ENCODE data around the gene MBD1.

MBD1 gene

DNA sequence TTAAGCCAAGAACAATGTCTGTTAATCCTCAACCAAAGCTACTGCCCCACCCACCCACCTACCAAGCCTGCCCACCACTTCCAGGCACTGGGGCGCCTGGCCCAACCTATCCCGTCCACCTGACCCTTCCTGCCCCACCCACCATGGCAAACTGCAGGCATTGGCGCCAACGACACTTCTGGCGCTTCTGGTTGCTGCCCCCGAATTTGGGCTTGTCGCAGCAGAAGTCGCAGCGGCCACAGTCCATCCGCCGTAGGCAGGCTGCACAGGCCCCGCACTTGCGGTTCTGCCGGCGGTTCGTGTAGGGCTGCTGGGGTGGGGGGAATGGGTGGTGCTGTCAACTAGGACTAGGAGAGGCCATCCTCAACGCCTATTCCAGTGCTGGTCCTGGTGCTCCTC is 7.3 kb downstream of the MBD1 start:
- Histone ChIP-seq H3K9me2 (replicated peaks; ENCODE audit: insufficient read depth, low read length) (no peaks in the 10 kb centered on the region), H3K27ac (ENCODE audit: low read depth, low read length) (no peak overlapping the region), H3K4me2 (ENCODE audit: low read depth, low read length, poor library complexity, severe bottlenecking) (no peak overlapping the region), H3K36me3 (ENCODE audit: low read length) (peaks cover 18% of the 10 kb centered on the region; the same call in 1 of the 2 replicates), H3K9ac (ENCODE audit: low read length) (no peak overlapping the region), H2AFZ (ENCODE audit: low read depth, low read length, severe bottlenecking) (no peak overlapping the region), H3K9me3 (ENCODE audit: insufficient read depth, low read length) (no peaks in the 10 kb centered on the region), H4K20me1 (ENCODE audit: low read depth, low read length) (no peaks in the 10 kb centered on the region), H3K79me2 (ENCODE audit: insufficient read depth, low read length) (peaks cover 14% of the 10 kb centered on the region), H3F3A (ENCODE audit: insufficient read depth) (0 out of 2 replicates have a peak, but pooled peaks cover 3% of the 10 kb centered on the region), H3K27me3 (ENCODE audit: low read length) (no peaks in the 10 kb centered on the region), H3K4me3 (ENCODE audit: insufficient read depth, low read length, poor library complexity, severe bottlenecking) (no peak overlapping the region)
- TF ChIP-seq EZH2phosphoT487 (conservative IDR thresholded peaks at IDR 0.05; ENCODE audit: low read length) (no peak), CTCF (IDR thresholded peaks at IDR 0.05; ENCODE audit: insufficient read depth, low read length, poor library complexity, severe bottlenecking) (no peak)

GRCh38 chr18:50273203-50274043 is 7.9 kb downstream of the MBD1 start:
- no peak overlapping the region for H3K27ac ChIP-seq (ENCODE audit: low read depth, low read length)
- no peaks in the 10 kb centered on the region for H4K20me1 ChIP-seq (ENCODE audit: low read depth, low read length)
- peaks cover 5% of the 10 kb centered on the region; the same call in 1 of the 2 replicates for H3F3A ChIP-seq (ENCODE audit: insufficient read depth)
- no peak overlapping the region for H3K4me2 ChIP-seq (ENCODE audit: low read depth, low read length, poor library complexity, severe bottlenecking)
- no peak for TF ChIP-seq EZH2phosphoT487 (conservative IDR thresholded peaks at IDR 0.05; ENCODE audit: low read length)
- TF ChIP-seq CTCF (IDR thresholded peaks at IDR 0.05; ENCODE audit: insufficient read depth, low read length, poor library complexity, severe bottlenecking) = no peak
- no peak overlapping the region for H2AFZ ChIP-seq (ENCODE audit: low read depth, low read length, severe bottlenecking)
- no peaks in the 10 kb centered on the region for H3K27me3 ChIP-seq (ENCODE audit: low read length)
- H3K9me3 ChIP-seq (ENCODE audit: insufficient read depth, low read length) = no peaks in the 10 kb centered on the region
- H3K79me2 ChIP-seq (ENCODE audit: insufficient read depth, low read length) = peaks cover 8% of the 10 kb centered on the region
- no peak overlapping the region for H3K9ac ChIP-seq (ENCODE audit: low read length)
- H3K36me3 ChIP-seq (ENCODE audit: low read length) = peaks cover 18% of the 10 kb centered on the region; the same call in 1 of the 2 replicates
- no peak overlapping the region for H3K4me3 ChIP-seq (ENCODE audit: insufficient read depth, low read length, poor library complexity, severe bottlenecking)
- H3K9me2 ChIP-seq (replicated peaks; ENCODE audit: insufficient read depth, low read length) = no peaks in the 10 kb centered on the region

DNA sequence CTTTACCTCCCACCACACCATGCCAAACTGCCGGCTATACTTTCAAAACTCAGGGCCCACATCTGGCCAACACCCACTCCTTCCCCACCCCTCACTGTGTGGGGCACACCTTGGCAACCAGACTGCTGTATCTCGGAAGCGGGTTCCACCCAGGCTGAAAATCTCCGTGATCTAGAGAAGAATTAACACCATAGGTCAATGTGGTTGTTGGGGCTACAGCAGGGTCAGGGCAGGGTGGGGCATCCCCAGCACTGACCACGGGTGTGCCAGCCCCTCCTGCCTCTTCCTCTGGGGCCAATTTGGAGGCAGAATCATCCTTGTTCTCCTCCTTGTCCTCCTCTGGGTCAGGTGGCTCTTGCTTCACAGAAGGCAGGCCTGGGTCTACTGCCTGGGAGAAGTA is 8.8 kb downstream of the MBD1 start:
- no peaks in the 10 kb centered on the region for H3K9me2 ChIP-seq (replicated peaks; ENCODE audit: insufficient read depth, low read length)
- peaks cover 10% of the 10 kb centered on the region; the same call in 1 of the 2 replicates for H3F3A ChIP-seq (ENCODE audit: insufficient read depth)
- peaks cover 1% of the 10 kb centered on the region; the same call in 1 of the 2 replicates for H3K79me2 ChIP-seq (ENCODE audit: insufficient read depth, low read length)
- H3K9me3 ChIP-seq (ENCODE audit: insufficient read depth, low read length) = no peaks in the 10 kb centered on the region
- H3K4me3 ChIP-seq (ENCODE audit: insufficient read depth, low read length, poor library complexity, severe bottlenecking) = no peak overlapping the region
- no peak overlapping the region for H3K27ac ChIP-seq (ENCODE audit: low read depth, low read length)
- TF ChIP-seq CTCF (IDR thresholded peaks at IDR 0.05; ENCODE audit: insufficient read depth, low read length, poor library complexity, severe bottlenecking) (no peak), EZH2phosphoT487 (conservative IDR thresholded peaks at IDR 0.05; ENCODE audit: low read length) (no peak)
- H3K27me3 ChIP-seq (ENCODE audit: low read length) = no peaks in the 10 kb centered on the region
- H3K9ac ChIP-seq (ENCODE audit: low read length) = no peak overlapping the region
- no peak overlapping the region for H3K4me2 ChIP-seq (ENCODE audit: low read depth, low read length, poor library complexity, severe bottlenecking)
- H4K20me1 ChIP-seq (ENCODE audit: low read depth, low read length) = no peaks in the 10 kb centered on the region
- H2AFZ ChIP-seq (ENCODE audit: low read depth, low read length, severe bottlenecking) = no peak overlapping the region
- peaks cover 12% of the 10 kb centered on the region; the same call in 1 of the 2 replicates for H3K36me3 ChIP-seq (ENCODE audit: low read length)
